Measurements from ENCODE around the gene IGF1.

IGF1 gene

DNA sequence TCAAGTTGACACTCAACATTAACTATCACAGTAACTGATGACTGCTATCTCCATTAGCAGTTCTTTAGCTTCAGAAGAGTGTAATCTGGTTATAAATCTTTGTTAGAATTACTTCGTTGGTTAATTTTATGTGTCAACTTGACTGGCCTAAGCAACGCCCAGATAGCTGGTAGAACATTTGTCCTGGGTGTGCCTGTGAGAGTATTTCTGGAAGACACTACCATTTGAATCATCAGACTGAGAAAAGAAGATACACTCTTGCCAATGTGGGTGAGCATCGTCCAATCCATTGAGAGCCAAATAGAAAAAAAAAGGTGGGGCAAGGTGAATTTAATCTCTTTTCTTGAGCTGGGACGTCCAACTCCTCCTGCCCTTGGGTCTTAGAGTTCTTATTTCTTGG is 129.0 kb downstream of the IGF1 start:
- Histone ChIP-seq H3K36me3 (replicated peaks) (no peaks in the 10 kb centered on the region), H3K27ac (no peak overlapping the region), H3K27me3 (replicated peaks) (no peaks in the 10 kb centered on the region), H3K4me3 (ENCODE audit: low read depth, low read length) (no peak overlapping the region)
- TF ChIP-seq, protein P1, sequence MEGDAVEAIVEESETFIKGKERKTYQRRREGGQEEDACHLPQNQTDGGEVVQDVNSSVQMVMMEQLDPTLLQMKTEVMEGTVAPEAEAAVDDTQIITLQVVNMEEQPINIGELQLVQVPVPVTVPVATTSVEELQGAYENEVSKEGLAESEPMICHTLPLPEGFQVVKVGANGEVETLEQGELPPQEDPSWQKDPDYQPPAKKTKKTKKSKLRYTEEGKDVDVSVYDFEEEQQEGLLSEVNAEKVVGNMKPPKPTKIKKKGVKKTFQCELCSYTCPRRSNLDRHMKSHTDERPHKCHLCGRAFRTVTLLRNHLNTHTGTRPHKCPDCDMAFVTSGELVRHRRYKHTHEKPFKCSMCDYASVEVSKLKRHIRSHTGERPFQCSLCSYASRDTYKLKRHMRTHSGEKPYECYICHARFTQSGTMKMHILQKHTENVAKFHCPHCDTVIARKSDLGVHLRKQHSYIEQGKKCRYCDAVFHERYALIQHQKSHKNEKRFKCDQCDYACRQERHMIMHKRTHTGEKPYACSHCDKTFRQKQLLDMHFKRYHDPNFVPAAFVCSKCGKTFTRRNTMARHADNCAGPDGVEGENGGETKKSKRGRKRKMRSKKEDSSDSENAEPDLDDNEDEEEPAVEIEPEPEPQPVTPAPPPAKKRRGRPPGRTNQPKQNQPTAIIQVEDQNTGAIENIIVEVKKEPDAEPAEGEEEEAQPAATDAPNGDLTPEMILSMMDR (IDR thresholded peaks at IDR 0.05; ENCODE audit: low read depth, low read length, missing control alignments), result no peak
- no peak for DNase-seq
- in situ Hi-C loops (cut with HindIII; ENCODE audit: low pct_ligation_motif_present, low sequenced_read_pairs), result no loop called here

DNA sequence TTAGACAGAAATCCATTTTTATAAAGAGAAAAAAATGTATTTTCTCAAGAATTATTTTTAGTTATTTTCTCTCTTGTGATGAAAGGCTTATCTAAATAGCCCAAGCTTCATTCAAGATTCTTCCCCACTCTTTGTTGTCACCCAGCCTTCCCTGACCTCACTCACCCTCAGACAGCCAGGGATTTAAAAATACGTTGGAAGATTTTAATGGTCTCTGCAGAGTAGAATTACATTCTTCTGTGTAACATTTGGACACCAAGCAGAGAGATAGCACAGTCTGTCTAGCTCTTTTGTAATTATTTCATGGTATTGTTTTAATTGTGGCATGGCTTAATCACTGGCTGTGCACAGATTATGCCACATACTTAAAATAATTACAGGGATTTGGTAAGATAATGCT is 130.3 kb downstream of the IGF1 start:
- no peak for DNase-seq
- Histone ChIP-seq H3K4me3 (ENCODE audit: low read depth, low read length) (no peak overlapping the region), H3K27ac (no peak overlapping the region), H3K36me3 (replicated peaks) (no peaks in the 10 kb centered on the region), H3K27me3 (replicated peaks) (no peaks in the 10 kb centered on the region)
- TF ChIP-seq, protein P1 (IDR thresholded peaks at IDR 0.05; ENCODE audit: low read depth, low read length, missing control alignments), result no peak
- in situ Hi-C loops (cut with HindIII; ENCODE audit: low pct_ligation_motif_present, low sequenced_read_pairs), result no loop called here

DNA sequence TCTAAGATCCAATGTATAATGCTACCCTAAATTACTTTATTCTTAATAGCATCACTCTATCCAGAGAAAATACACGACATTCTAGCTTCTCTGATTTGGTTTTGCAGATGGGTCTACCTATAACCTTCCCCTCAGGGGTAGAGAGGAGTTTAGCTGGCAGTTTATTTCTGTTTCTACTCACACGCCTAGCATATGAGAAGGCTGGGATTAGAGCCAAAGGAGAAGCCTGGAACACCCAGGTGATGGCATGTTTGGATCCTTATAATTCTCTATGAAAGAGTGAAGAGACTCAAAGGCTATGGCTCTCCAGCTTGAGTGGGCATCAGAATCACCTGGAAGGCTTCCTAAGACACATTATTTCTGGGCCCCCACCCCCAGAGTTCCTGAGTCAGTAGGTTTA is 131.3 kb downstream of the IGF1 start:
- in situ Hi-C loops (cut with HindIII; ENCODE audit: low pct_ligation_motif_present, low sequenced_read_pairs), result no loop called here
- H3K27ac ChIP-seq, result no peak overlapping the region
- TF ChIP-seq, protein P1 (IDR thresholded peaks at IDR 0.05; ENCODE audit: low read depth, low read length, missing control alignments), result no peak
- H3K4me3 ChIP-seq (ENCODE audit: low read depth, low read length), result no peak overlapping the region
- H3K36me3 ChIP-seq (replicated peaks), result no peaks in the 10 kb centered on the region
- no peak for DNase-seq
- H3K27me3 ChIP-seq (replicated peaks), result no peaks in the 10 kb centered on the region

DNA sequence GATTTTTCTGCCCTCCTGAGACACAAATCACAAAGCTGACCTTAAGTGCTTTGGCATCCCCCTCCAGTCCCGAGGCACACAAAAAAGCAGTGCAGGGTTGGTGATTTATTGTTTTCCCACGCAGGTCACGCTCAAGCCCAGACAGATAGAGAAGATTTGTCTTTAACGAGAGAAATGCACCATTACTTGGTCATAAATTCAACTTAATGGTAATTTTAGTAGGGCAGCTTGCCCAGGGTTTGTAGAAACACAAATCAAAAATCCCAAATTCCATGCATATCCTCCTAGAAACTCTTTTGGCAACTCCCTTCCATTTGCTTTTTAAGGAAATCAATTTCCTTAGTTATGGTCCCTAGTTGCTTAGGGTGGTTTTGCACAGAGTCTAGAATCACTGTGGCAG is 132.6 kb downstream of the IGF1 start:
- Histone ChIP-seq H3K27me3 (replicated peaks) (no peaks in the 10 kb centered on the region), H3K4me3 (ENCODE audit: low read depth, low read length) (no peak overlapping the region), H3K36me3 (replicated peaks) (no peaks in the 10 kb centered on the region), H3K27ac (no peak overlapping the region)
- no peak for DNase-seq
- TF ChIP-seq, protein P1 (IDR thresholded peaks at IDR 0.05; ENCODE audit: low read depth, low read length, missing control alignments), result no peak
- in situ Hi-C loops (cut with HindIII; ENCODE audit: low pct_ligation_motif_present, low sequenced_read_pairs), result no loop called here
